A549 (cell line): ENCODE data around the gene HNRNPK. TPM values are rescaled to one million over a fixed set of nuclear protein-coding genes. Genes with fewer than 3 reads are reported as not detected.

Experiments
- ATAC-seq, 2 experiments: fragments of 200-7000 bp in 1 of 2; fragments of >200 bp in 1 of 2; cut with Nextera tagmentation in 1 of 2; cut with Tn5 transposase in 1 of 2; 3 replicates each; pipeline versions ENCODE4 v1.8.0 to v1.9.1; 2018 to 2020; ENCODE audit warnings: mild to moderate bottlenecking in 1 of 2, moderate library complexity in 1 of 2
- CTCF ChIA-PET: fragments of 300-600 bp; sonication (Branson Sonifier 250); formaldehyde crosslinking; extraction: SDS; loops from one replicate; lab custom pipeline; 2021; ENCODE audit warnings: antibody characterized with exemption, inconsistent platforms; lab: Yijun Ruan, JAX
- POLR2A ChIA-PET: fragments of 350-600 bp; formaldehyde crosslinking; extraction: SDS; loops from one replicate; lab custom pipeline; 2021; ENCODE audit warnings: antibody characterized with exemption, inconsistent platforms; lab: Yijun Ruan, JAX
- DNase-seq, 2 experiments: peaks; one replicate each; pipeline versions ENCODE4 v3.0.0 to v3.0.0-alpha.2; 2011 to 2016; ENCODE audit warnings: low read depth in 1 of 2, low spot score in 1 of 2
- FAIRE-seq: peaks from 2 replicates; lab custom pipeline; 2011; peaks lifted over from hg19 to GRCh38; lab: Jason Lieb, UNC
- H3K27ac ChIP-seq, 2 experiments: fragments of >200 bp; sonication (Bioruptor Twin); formaldehyde crosslinking; 3 replicates each; pipeline ENCODE4 v1.5.1; 2016 to 2017
- H3K4me1 ChIP-seq: fragments of >200 bp; sonication (Bioruptor Twin); formaldehyde crosslinking; 3 replicates; pipeline ENCODE4 v1.6.1; 2016
- H3K4me2 ChIP-seq: fragments of >200 bp; sonication (Bioruptor Twin); formaldehyde crosslinking; 3 replicates; pipeline ENCODE4 v1.6.1; 2016
- H3K4me3 ChIP-seq: fragments of >200 bp; sonication (Bioruptor Twin); formaldehyde crosslinking; 3 replicates; pipeline ENCODE4 v1.5.1; 2016
- H3K9me3 ChIP-seq: fragments of >200 bp; sonication (Bioruptor Twin); formaldehyde crosslinking; 3 replicates; pipeline ENCODE4 v1.6.1; 2016
- BHLHE40 ChIP-seq: IDR thresholded peaks from 2 replicates; pipeline ENCODE4 v1.6.1; 2012; ENCODE audit warnings: low read depth, low read length, inconsistent platforms
- CBX2 ChIP-seq: fragments of 200-600 bp; sonication (generic); IDR thresholded peaks from 2 replicates; pipeline ENCODE4 v1.6.1; 2016; ENCODE audit warnings: low read depth, mild to moderate bottlenecking, borderline replicate concordance
- CHD4 ChIP-seq: fragments of 200-600 bp; sonication (generic); IDR thresholded peaks from 2 replicates; pipeline ENCODE4 v1.6.1; 2016; ENCODE audit warnings: antibody characterized with exemption, mild to moderate bottlenecking, borderline replicate concordance
- CTCF ChIP-seq: fragments of >200 bp; sonication (Bioruptor Twin); formaldehyde crosslinking; IDR thresholded peaks from 3 replicates; pipeline ENCODE4 v1.5.1; 2016
- EHMT2 ChIP-seq: fragments of 200-600 bp; sonication (generic); IDR thresholded peaks from 2 replicates; pipeline ENCODE4 v1.6.1; 2016; ENCODE audit warnings: antibody characterized with exemption, low read depth, mild to moderate bottlenecking, moderate library complexity
- FOSB ChIP-seq: fragments of 250-450 bp; sonication (Bioruptor Pico); IDR thresholded peaks from 2 replicates; pipeline ENCODE4 v1.5.0; 2020; ENCODE audit warnings: mild to moderate bottlenecking, moderate library complexity
- FOSL2 ChIP-seq, 2 experiments: fragments of 450-650 bp in 1 of 2; fragments of >200 bp in 1 of 2; sonication (Bioruptor Twin) in 1 of 2; formaldehyde crosslinking; IDR thresholded peaks; 2 replicates each; pipeline versions ENCODE4 v1.5.0 to v1.6.1; 2016 to 2020; ENCODE audit warnings: mild to moderate bottlenecking in 1 of 2, moderate library complexity in 1 of 2
- GATA3 ChIP-seq: IDR thresholded peaks from 2 replicates; pipeline ENCODE4 v1.6.1; 2012; ENCODE audit warnings: borderline replicate concordance
- HEYL ChIP-seq: fragments of 250-450 bp; sonication (Bioruptor Pico); IDR thresholded peaks from 2 replicates; pipeline ENCODE4 v1.8.0; 2021; ENCODE audit warnings: mild to moderate bottlenecking, moderate library complexity
- HMGXB4 ChIP-seq: fragments of 250-450 bp; sonication (Bioruptor Pico); IDR thresholded peaks from 2 replicates; pipeline ENCODE4 v1.5.0; 2021; ENCODE audit warnings: mild to moderate bottlenecking, moderate library complexity, borderline replicate concordance
- HOXA7 ChIP-seq: fragments of 250-450 bp; sonication (Bioruptor Pico); IDR thresholded peaks from 2 replicates; pipeline ENCODE4 v1.5.0; 2020; ENCODE audit warnings: mild to moderate bottlenecking, moderate library complexity
- HOXB13 ChIP-seq: fragments of 250-450 bp; sonication (Bioruptor Pico); IDR thresholded peaks from 2 replicates; pipeline ENCODE4 v1.5.0; 2020; ENCODE audit warnings: low read depth, mild to moderate bottlenecking, moderate library complexity
- JUN ChIP-seq, 2 experiments: fragments of >200 bp; sonication (Bioruptor Twin); formaldehyde crosslinking; IDR thresholded peaks; 2 replicates in 1 of 2; 3 replicates in 1 of 2; pipeline ENCODE4 v1.6.1; 2016 to 2017
- KDM1A ChIP-seq: fragments of 200-600 bp; sonication (generic); IDR thresholded peaks from 2 replicates; pipeline ENCODE4 v1.6.1; 2016; ENCODE audit warnings: low read depth, mild to moderate bottlenecking
- MAX ChIP-seq: IDR thresholded peaks from 2 replicates; pipeline ENCODE4 v1.6.1; 2012
- MAZ ChIP-seq: fragments of 150-350 bp; IDR thresholded peaks from 2 replicates; pipeline ENCODE4 v1.6.1; 2014; ENCODE audit warnings: antibody characterized with exemption, low read depth, low read length, borderline replicate concordance
- NPAS2 ChIP-seq: fragments of 250-450 bp; sonication (Bioruptor Pico); IDR thresholded peaks from 2 replicates; pipeline ENCODE4 v1.8.0; 2022; ENCODE audit warnings: mild to moderate bottlenecking, moderate library complexity, borderline replicate concordance
- PBX3 ChIP-seq: IDR thresholded peaks from 2 replicates; pipeline ENCODE4 v1.6.1; 2012
- POLR2A ChIP-seq: IDR thresholded peaks from 2 replicates; pipeline ENCODE4 v1.6.1; 2012; ENCODE audit warnings: mild to moderate bottlenecking, low read length
- POLR2AphosphoS2 ChIP-seq: conservative IDR thresholded peaks from 2 replicates; pipeline ENCODE4 v1.6.1; 2012; ENCODE audit warnings: low read length, improper control_type of control experiment, inconsistent platforms
- RCOR1 ChIP-seq: fragments of 150-350 bp; IDR thresholded peaks from 2 replicates; pipeline ENCODE4 v1.6.1; 2014; ENCODE audit warnings: antibody characterized with exemption, low read length, low read depth
- RFX5 ChIP-seq: fragments of 450-650 bp; IDR thresholded peaks from 2 replicates; pipeline ENCODE4 v1.7.1; 2014; ENCODE audit warnings: antibody characterized with exemption, mild to moderate bottlenecking, moderate library complexity
- RNF2 ChIP-seq: fragments of 200-600 bp; sonication (generic); IDR thresholded peaks from 2 replicates; pipeline ENCODE4 v1.6.1; 2016; ENCODE audit warnings: low read depth, mild to moderate bottlenecking, antibody characterized with exemption, moderate library complexity, borderline replicate concordance
- TFCP2L1 ChIP-seq: fragments of 250-450 bp; sonication (Bioruptor Pico); IDR thresholded peaks from 2 replicates; pipeline ENCODE4 v1.5.0; 2021; ENCODE audit warnings: mild to moderate bottlenecking
- TP53 ChIP-seq: fragments of 250-450 bp; sonication (Bioruptor Pico); IDR thresholded peaks from 2 replicates; pipeline ENCODE4 v1.5.0; 2021; ENCODE audit warnings: mild to moderate bottlenecking, moderate library complexity
- ZC3H11A ChIP-seq: fragments of 450-650 bp; IDR thresholded peaks from 2 replicates; pipeline ENCODE4 v1.6.1; 2014; ENCODE audit warnings: antibody characterized with exemption, mild to moderate bottlenecking
- ZNF302 ChIP-seq: fragments of 250-450 bp; sonication (Bioruptor Pico); IDR thresholded peaks from 2 replicates; pipeline ENCODE4 v1.9.0; 2021; ENCODE audit warnings: inconsistent platforms, mild to moderate bottlenecking, moderate library complexity
- WGBS: methylation state at CpG from one replicate; pipeline ENCODE4 v1.1.6; 2017; ENCODE audit errors: missing lambda C conversion rate; 5-methylcytosine and 5-hydroxymethylcytosine counted together
- polyA plus RNA-seq, 4 experiments: library from polyadenylated mRNA; depleted of rRNA in 3 of 4; stranded (reverse); fragments of >200 nt; fragmentation: RNase III in 1 of 4; extraction: RNeasy Plus Mini Kit Qiagen cat#74134 plus additional on column Dnase treatment in 1 of 4; gene quantifications; 2 replicates in 3 of 4; 3 replicates in 1 of 4; pipeline ENCODE4 v1.2.3, GENCODE V29; 2011 to 2017

The HNRNPK gene
- polyA plus RNA-seq, 2 of the 4 experiments (the other 2 are of a cell fraction): 682 to 699 TPM

GRCh38 chr9:83967073-83967472 lies 12.9 kb downstream of the HNRNPK start:
- H3K4me1 ChIP-seq: peaks cover 28% of the 10 kb centered on the region

GRCh38 chr9:83966209-83966582 lies 13.8 kb downstream of the HNRNPK start:
- DNase-seq (no peak), FAIRE-seq (no peak)
- POLR2A ChIA-PET: interaction anchor here (1.1 kb wide), 3 partner anchors 9 to 14 kb away, joined by 3 to 6 read pairs (median 3); partner anchors contain the start of genes HNRNPK and RMI1
- 93% methylated on average over 8 of the region's 8 CpGs for WGBS
- CTCF ChIA-PET: interaction anchor here (0.7 kb wide), 1 partner anchor 11 kb away, joined by 3 read pairs; no protein-coding TSS in a partner anchor
- Histone ChIP-seq H3K4me3 (no peak overlapping the region), H3K4me1 (peaks cover 36% of the 10 kb centered on the region), H3K4me2 (no peak overlapping the region), H3K9me3 (no peaks in the 10 kb centered on the region)
- TF ChIP-seq HOXB13 (no peak), TFCP2L1 (CRISPR knock-in tag) (peak; percentile 5; the same call in 1 of the 2 replicates)
- TF ChIP-seq, all 56 proteins: peak for 1
- H3K27ac ChIP-seq: no peak overlapping the region
- peak in 1 of 2 experiments; percentile 4; a peak in 1 of 6 replicates for ATAC-seq

More at GRCh38 chr9:83967073-83967472, 12.9 kb downstream of the HNRNPK start:
- H3K4me3 ChIP-seq: no peak overlapping the region
- DNase-seq (no peak), FAIRE-seq (no peak), ATAC-seq (no peak)
- no peak overlapping the region for H3K4me2 ChIP-seq
- 98% methylated on average over 1 of the region's 1 CpG for WGBS
- H3K27ac ChIP-seq: no peak overlapping the region
- CTCF ChIA-PET: interaction anchor here (0.7 to 1.5 kb wide), 3 partner anchors 9 to 16 kb away, joined by 3 read pairs; no protein-coding TSS in a partner anchor
- no peaks in the 10 kb centered on the region for H3K9me3 ChIP-seq
- POLR2A ChIA-PET: interaction anchor here (1.1 kb wide), 1 partner anchor 13 kb away, joined by 3 read pairs; the partner anchor contains the start of gene HNRNPK
- TF ChIP-seq POLR2AphosphoS2 (0 out of 2 replicates have a peak, but pooled peaks have one; percentile 81), FOSB (peak; percentile 64; the same call in 1 of the 2 replicates), KDM1A (no peak), BHLHE40 (no peak), HOXA7 (CRISPR knock-in tag) (0 out of 2 replicates have a peak, but pooled peaks have one; percentile 43), HMGXB4 (CRISPR knock-in tag) (no peak)
- TF ChIP-seq, all 56 proteins: peak for 3

GRCh38 chr9:83965350-83966208 lies 14.4 kb downstream of the HNRNPK start:
- H3K4me2 ChIP-seq: no peak overlapping the region
- ChIA-PET CTCF (no interaction called here), POLR2A (interaction anchor here (1.1 to 1.4 kb wide), 3 partner anchors 9 to 15 kb away, joined by 3 to 6 read pairs (median 4); partner anchors contain the start of genes HNRNPK and RMI1)
- peaks cover 36% of the 10 kb centered on the region for H3K4me1 ChIP-seq
- 86% methylated on average over 11 of the region's 11 CpGs for WGBS
- ATAC-seq (peak; percentile 40 to 64), DNase-seq (peak in 1 of 2 experiments; percentile 31), FAIRE-seq (no peak)
- H3K4me3 ChIP-seq: no peak overlapping the region
- no peaks in the 10 kb centered on the region for H3K9me3 ChIP-seq
- peak overlapping the region; percentile 72 to 78 for H3K27ac ChIP-seq
- no peak for TF ChIP-seq EHMT2
- TF ChIP-seq RFX5: no peak
- TF ChIP-seq HEYL: no peak
- TF ChIP-seq NPAS2 (CRISPR knock-in tag): no peak
- TF ChIP-seq ZC3H11A: no peak
- no peak for TF ChIP-seq CTCF
- TF ChIP-seq MAX: no peak
- no peak for TF ChIP-seq RNF2
- no peak for TF ChIP-seq PBX3
- no peak for TF ChIP-seq CBX2
- TF ChIP-seq MAZ: no peak
- no peak for TF ChIP-seq FOSL2 (IDR thresholded peaks at IDR 0.05)
- peak; percentile 7; the same call in 1 of the 2 replicates for TF ChIP-seq FOSL2 (CRISPR knock-in tag; IDR thresholded peaks at IDR 0.05)
- no peak for TF ChIP-seq BHLHE40
- no peak for TF ChIP-seq ZNF302 (CRISPR knock-in tag)
- TF ChIP-seq HOXA7 (CRISPR knock-in tag): no peak; the same call in none of the 2 replicates
- TF ChIP-seq RCOR1: no peak
- TF ChIP-seq TFCP2L1 (CRISPR knock-in tag): peak; percentile 92
- TF ChIP-seq JUN (IDR thresholded peaks at IDR 0.05): no peak
- TF ChIP-seq TP53: peak; percentile 48; the same call in 1 of the 2 replicates
- no peak for TF ChIP-seq GATA3
- peak; percentile 23 for TF ChIP-seq FOSB
- no peak for TF ChIP-seq CHD4
- no peak for TF ChIP-seq POLR2A
- TF ChIP-seq POLR2AphosphoS2: peak; percentile 90; the same call in 1 of the 2 replicates
